HL-60/S4 treated with phorbol 12-myristate 13-acetate at 8.2 ng/mL for 4 days and 3 days (cell line): ENCODE data around the gene SUMF2.
"Not testable (repeated sequence)": the region's sequence is repeated elsewhere in the genome, so short reads cannot be mapped to it uniquely, and the experiment has no call there.

ENCODE experiments used
- in situ Hi-C: fragments of 300-500 bp; cut with MboI; formaldehyde crosslinking; loops from 2 replicates; pipeline ENCODE4 v1.15.0; 2022; ENCODE audit warnings: low sequenced_read_pairs

Gene SUMF2

DNA sequence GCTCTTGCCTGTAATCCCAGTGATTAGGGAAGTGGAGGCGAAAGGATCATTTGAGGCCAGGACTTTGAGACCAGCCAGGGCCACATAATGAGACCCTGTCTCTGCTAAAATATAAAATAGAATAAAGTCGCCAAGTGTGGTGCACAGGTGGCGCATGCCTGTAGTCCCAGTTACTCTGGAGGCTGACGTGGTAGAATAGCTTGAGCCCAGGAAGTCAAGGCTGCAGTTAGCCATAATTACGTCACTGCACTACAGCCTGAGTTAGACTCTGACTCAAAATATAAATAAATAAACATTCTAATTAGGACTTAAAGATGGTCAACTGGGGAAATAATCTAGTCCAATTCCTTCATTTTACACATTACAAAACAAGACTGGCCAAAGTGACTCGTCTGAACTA, 41.4 kb downstream of the SUMF2 start:
- in situ Hi-C loops: no loop called here

DNA sequence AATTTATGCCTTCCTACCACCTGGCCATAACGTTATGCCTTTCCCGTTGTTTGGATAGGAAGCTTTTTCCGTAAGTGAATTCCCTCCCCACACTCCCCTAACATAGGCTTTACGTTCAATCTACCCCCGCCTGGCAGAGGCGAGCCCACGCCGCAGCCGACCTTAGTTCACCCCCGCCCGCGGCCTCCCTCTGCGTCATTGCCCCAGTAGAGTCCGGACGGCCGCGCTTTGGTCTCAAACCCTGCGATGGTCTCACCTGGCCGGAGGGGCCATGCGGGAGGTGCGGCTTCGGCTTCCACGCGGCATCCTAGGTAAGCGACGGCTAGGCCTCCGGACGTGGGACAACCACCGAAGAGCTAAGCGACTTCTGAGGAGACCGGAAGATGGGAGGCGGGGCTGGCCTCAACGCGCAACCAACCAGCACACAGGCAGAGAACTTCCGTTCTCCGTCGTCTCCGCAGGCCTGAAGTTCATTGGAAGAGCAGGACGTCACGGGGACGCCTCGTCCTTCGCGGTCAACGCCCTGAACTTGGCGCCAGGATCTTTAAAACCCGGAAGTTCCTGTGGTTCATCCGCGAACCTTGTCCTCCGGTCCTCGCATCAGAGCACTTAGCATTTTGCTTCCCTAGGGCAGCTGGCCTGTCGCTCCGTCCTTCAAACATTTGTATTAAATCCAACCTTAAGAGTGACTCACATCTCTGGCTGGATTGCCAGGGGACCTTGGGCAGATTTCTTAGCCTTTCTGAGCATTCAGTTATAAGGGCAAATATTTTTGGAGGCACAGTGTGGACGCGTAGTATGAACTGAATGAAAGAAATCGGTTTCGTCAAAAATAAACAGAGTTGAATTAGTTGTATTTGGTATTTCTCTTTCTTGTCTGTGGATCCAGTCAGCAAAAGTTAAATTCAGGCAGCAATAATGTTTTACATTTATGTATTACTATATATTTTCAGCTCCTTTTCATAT, 42.3 kb downstream of the SUMF2 start, which contains the start of gene CHCHD2:
TSS of gene CHCHD2 (minus strand) at position 369 of the 966 bp plus-strand sequence. CDS start at position 306, 63 bp downstream.
- in situ Hi-C loops: no loop called here

DNA sequence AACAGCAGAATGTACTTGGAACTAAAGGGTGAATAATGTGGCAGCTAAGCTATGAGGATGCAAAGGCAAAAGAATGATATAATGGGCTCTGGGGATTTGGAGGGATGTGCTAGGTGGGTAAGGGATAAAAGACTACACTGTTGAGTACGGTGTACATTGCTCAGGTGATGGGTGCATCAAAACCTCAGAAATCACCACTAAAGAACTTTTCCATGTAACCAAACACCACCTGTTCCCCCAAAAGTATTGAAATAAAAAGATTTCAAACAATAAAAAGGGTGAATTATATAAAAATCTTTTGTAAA, 43.8 kb downstream of the SUMF2 start:
- in situ Hi-C loops: no loop called here

DNA sequence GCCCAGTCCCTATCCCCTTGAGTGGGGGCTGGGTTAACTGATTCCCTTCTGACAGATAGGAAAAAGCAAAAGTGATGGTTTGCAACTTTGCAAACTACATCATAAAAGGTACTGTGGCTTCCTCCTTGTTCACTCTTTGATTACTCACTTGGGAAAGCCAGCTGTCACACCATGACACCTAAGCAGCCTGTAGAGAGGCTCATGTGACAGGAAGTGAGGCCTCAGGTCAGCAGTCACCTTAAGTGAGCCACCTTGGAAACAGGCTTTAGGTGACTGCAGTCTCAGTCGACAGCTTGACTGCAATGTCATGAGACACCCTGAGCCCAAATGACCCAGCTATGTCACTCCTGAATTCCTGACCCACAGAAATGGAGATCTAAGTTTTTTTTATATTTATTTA, 46.5 kb downstream of the SUMF2 start:
- in situ Hi-C loops: no loop called here

DNA sequence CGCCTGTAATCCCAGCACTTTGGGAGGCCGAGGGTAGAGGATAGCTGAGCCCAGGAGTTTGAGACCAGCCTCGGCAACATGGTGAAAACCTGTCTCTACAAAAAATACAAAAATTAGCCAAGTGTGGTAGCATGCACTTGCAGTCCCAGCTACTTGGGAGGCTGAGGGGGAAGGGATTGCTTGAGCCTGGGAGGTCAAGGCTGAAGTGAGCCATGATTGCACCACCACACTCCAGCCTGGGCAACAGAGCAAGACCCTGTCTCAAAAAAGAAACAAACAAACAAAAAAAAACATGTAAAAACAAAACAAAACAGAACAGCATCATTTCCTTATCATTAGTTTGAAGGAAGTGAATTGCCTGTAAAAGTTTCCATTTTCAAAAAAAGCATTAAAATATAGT, 48.2 kb downstream of the SUMF2 start:
- in situ Hi-C loops: not testable (repeated sequence)

DNA sequence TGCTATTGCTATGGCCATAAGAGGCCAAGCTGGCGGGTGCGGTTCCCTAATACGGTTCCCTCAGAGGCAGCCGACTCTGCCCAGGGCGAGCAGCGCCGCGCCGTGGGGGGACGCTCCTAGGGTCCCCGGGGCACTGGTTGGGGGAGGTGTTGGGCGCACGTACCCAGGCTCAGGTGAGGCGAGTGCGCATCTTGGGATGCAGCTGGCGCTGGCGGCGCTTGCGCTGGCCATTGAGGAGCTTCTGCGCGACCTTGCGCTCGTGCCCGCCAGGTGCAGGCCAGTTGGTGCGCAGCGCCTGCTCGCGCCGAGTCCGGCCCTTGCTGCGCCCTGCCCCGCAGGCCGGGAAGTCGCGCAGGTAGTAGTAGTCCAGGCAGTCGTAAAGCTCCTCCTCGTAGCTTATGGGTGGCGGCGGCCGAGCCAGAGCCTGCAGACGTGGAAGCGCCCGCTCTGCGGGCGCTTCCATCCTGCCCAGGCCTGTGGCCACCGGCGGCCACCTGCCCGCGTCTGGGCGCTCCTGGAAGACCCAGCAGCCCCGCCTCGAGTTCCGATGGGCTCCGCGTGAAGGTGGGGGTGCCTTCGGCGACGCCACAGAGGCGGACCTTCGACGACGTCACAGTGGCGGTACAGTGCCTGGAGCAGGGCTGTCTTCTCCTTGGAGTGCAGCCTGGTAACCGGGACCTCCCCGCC, 51.9 kb downstream of the SUMF2 start, which contains the start of gene NUPR2:
TSS of gene NUPR2 (minus strand) at position 566 of the 687 bp plus-strand sequence. CDS start at position 463, 103 bp downstream.
- in situ Hi-C loops: no loop called here

DNA sequence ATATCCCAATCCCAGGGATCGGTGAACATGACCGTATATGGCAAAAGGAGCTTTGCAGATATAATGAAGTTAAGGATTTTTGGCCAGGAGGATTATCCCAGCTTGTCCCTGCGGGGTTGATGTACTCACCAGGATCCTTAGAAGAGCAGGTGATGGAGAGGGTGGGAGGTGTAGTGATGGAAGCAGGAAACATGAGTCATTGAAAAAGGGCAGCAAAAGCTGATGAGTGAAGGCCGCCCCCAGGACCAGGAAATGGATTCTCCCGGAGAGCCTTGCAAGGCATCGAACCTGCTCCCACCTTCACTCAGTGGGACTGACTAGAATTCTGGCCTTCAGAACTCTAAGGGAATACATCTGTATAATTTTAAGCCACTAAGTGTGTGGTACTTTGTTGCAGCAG, 57.4 kb downstream of the SUMF2 start:
- in situ Hi-C loops: no loop called here

DNA sequence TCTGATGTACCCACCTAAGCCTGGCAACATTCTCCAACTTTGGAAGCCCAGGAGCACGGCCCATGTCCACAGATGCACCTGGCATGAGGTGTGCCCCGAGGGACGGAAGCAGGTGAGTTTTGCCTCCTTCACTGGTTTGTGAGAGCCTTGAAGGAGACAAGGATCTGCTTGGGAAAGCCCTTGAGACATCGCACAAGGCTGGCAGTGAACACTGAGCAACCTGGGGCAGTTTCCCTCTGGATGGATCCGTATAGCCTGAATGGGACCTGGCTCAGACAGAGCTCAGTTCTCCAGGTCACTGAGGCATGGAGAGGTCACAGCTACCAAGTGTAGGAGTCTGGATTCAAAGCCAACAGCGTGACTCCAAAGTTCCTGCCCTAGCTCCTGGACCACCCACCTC, 60.9 kb downstream of the SUMF2 start:
- in situ Hi-C loops: no loop called here

DNA sequence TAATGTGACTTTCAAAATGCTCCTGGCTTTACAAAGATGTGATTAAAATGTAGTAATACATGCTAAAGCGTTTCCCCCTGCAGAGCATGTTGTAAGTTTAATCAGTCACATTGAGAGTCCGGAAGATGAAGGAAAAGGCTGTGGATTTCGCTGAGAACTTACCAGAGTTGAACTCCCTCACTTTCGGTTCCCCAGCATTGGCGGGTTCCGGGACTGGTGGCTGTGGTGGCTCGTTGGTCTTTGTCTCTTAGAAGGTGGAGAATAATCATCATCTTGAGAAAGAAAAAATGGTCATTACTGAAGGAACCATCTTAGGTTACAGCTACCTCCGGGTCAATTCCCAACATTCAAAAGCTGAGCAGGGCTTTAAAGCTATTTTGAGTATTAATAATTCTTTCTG, 61.7 kb downstream of the SUMF2 start:
- in situ Hi-C loops: no loop called here

DNA sequence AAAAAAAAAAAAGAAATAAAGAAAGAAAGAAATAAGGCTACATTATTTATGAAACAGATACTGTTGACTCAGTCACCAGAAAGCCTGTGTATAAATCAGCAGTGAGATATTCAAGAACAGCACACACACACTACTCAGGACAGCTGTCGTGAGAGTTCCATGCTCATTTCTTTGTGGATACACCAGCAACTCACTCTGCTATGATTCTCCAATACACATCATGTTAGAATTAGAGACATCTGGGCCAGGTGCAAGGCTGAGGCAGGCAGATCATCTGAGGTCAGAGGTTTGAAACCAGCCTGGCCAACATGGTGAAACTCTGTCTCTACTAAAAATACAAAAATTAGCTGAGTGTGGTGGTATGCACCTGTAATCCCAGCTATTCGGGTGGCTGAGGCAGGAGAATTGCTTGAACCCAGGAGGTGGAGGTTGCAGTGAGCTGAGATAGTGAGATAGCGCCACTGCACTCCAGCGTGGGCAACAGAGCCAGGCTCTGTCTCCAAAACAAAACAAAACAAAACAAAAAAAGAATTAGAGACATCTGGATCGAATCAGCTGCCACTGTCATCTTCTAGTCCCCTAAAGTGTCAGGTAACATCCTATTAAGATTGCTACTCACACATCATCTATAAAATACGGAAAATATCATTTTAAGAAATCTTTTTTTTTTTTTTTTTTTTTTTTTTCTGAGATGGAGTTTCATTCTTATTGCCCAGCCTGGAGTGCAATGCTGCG, 63.3 kb downstream of the SUMF2 start:
- in situ Hi-C loops: no loop called here
